KMS-11 (cell line): ENCODE results near the gene SFXN3.

Experiments used
- H2AFZ ChIP-seq: fragments of 200-600 bp; sonication (generic); 2 replicates; pipeline ENCODE4 v1.6.1; 2016; ENCODE audit warnings: antibody characterized with exemption, mixed run types, low read depth
- H3K27ac ChIP-seq: fragments of 200-600 bp; sonication (generic); 2 replicates; pipeline ENCODE4 v1.6.1; 2016; ENCODE audit warnings: mild to moderate bottlenecking, mixed run types
- H3K27me3 ChIP-seq: fragments of 200-600 bp; sonication (generic); 2 replicates; pipeline ENCODE4 v1.6.1; 2017; ENCODE audit warnings: mild to moderate bottlenecking, low read depth, mixed run types, moderate library complexity; ENCODE audit not compliant: insufficient read depth
- H3K36me3 ChIP-seq: fragments of 200-600 bp; sonication (generic); 2 replicates; pipeline ENCODE4 v1.6.1; 2017; ENCODE audit warnings: mild to moderate bottlenecking, mixed run types; ENCODE audit not compliant: insufficient read depth
- H3K4me1 ChIP-seq: fragments of 200-600 bp; sonication (generic); 2 replicates; pipeline ENCODE4 v1.6.1; 2016; ENCODE audit warnings: mild to moderate bottlenecking, low read depth, mixed run types; ENCODE audit not compliant: poor library complexity, severe bottlenecking
- H3K4me2 ChIP-seq: fragments of 200-600 bp; sonication (generic); 2 replicates; pipeline ENCODE4 v1.7.0; 2016; ENCODE audit warnings: mild to moderate bottlenecking, mixed run types
- H3K4me3 ChIP-seq: fragments of 200-600 bp; sonication (generic); IDR thresholded peaks from 2 replicates; pipeline ENCODE4 v1.6.1; 2017; ENCODE audit warnings: low read depth, low read length, mixed read lengths; ENCODE audit not compliant: insufficient read depth
- H3K79me2 ChIP-seq: fragments of 200-600 bp; sonication (generic); 2 replicates; pipeline ENCODE4 v1.6.1; 2016; ENCODE audit warnings: low read depth, mixed run types; ENCODE audit not compliant: insufficient read depth
- H3K9ac ChIP-seq: fragments of 200-600 bp; sonication (generic); 2 replicates; pipeline ENCODE4 v1.6.1; 2016; ENCODE audit warnings: mild to moderate bottlenecking, mixed run types
- H4K20me1 ChIP-seq: fragments of 200-600 bp; sonication (generic); 2 replicates; pipeline ENCODE4 v1.6.1; 2016; ENCODE audit warnings: mild to moderate bottlenecking, mixed run types; ENCODE audit not compliant: insufficient read depth
- TF ChIP-seq, protein P1 (sequence below): fragments of 200-600 bp; sonication (generic); conservative IDR thresholded peaks from 2 replicates; pipeline ENCODE4 v1.6.1; 2017; ENCODE audit warnings: low read depth, mild to moderate bottlenecking, antibody characterized with exemption, low read length, moderate library complexity, mixed read lengths

SFXN3 gene

DNA sequence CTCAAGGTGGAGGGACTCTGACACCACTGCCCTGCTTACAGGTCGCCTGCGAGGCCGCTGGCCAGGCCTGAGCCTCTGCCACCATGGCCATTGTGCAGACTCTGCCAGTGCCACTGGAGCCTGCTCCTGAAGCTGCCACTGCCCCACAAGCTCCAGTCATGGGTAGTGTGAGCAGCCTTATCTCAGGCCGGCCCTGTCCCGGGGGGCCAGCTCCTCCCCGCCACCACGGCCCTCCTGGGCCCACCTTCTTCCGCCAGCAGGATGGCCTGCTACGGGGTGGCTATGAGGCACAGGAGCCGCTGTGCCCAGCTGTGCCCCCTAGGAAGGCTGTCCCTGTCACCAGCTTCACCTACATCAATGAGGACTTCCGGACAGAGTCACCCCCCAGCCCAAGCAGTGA is 28.6 kb upstream of the SFXN3 start:
- peaks cover 16% of the 10 kb centered on the region for H3K4me1 ChIP-seq
- H3K36me3 ChIP-seq = no peaks in the 10 kb centered on the region
- TF ChIP-seq, protein P1, sequence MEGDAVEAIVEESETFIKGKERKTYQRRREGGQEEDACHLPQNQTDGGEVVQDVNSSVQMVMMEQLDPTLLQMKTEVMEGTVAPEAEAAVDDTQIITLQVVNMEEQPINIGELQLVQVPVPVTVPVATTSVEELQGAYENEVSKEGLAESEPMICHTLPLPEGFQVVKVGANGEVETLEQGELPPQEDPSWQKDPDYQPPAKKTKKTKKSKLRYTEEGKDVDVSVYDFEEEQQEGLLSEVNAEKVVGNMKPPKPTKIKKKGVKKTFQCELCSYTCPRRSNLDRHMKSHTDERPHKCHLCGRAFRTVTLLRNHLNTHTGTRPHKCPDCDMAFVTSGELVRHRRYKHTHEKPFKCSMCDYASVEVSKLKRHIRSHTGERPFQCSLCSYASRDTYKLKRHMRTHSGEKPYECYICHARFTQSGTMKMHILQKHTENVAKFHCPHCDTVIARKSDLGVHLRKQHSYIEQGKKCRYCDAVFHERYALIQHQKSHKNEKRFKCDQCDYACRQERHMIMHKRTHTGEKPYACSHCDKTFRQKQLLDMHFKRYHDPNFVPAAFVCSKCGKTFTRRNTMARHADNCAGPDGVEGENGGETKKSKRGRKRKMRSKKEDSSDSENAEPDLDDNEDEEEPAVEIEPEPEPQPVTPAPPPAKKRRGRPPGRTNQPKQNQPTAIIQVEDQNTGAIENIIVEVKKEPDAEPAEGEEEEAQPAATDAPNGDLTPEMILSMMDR = no peak
- H3K4me2 ChIP-seq = no peak overlapping the region
- H3K4me3 ChIP-seq = no peak overlapping the region
- no peak overlapping the region for H2AFZ ChIP-seq
- H3K27ac ChIP-seq = no peak overlapping the region
- no peaks in the 10 kb centered on the region for H3K27me3 ChIP-seq
- no peak overlapping the region for H3K9ac ChIP-seq
- no peaks in the 10 kb centered on the region for H4K20me1 ChIP-seq
- no peaks in the 10 kb centered on the region for H3K79me2 ChIP-seq

DNA sequence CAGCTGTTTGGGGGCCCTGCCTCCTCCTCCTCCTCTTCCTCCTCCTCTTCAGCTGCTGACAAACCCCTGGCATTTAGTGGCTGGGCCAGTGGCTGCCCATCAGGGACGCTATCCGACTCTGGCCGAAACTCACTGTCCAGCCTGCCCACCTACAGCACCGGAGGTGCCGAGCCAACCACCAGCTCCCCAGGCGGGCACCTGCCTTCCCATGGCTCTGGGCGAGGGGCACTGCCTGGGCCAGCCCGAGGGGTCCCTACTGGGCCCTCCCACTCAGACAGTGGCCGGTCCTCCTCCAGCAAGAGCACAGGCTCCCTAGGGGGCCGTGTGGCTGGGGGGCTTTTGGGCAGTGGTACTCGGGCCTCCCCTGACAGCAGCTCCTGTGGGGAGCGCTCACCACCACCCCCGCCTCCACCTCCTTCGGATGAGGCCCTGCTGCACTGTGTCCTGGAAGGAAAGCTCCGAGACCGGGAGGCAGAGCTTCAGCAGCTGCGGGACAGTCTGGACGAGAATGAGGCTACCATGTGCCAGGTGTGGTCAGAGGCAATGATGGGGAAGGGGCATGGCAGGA is 27.3 kb upstream of the SFXN3 start:
- Histone ChIP-seq H3K79me2 (no peaks in the 10 kb centered on the region), H3K36me3 (no peaks in the 10 kb centered on the region), H2AFZ (no peak overlapping the region), H3K4me1 (peaks cover 12% of the 10 kb centered on the region), H3K27ac (no peak overlapping the region), H3K4me2 (no peak overlapping the region), H4K20me1 (no peaks in the 10 kb centered on the region), H3K9ac (no peak overlapping the region), H3K4me3 (no peak overlapping the region), H3K27me3 (no peaks in the 10 kb centered on the region)
- TF ChIP-seq, protein P1 = no peak

DNA sequence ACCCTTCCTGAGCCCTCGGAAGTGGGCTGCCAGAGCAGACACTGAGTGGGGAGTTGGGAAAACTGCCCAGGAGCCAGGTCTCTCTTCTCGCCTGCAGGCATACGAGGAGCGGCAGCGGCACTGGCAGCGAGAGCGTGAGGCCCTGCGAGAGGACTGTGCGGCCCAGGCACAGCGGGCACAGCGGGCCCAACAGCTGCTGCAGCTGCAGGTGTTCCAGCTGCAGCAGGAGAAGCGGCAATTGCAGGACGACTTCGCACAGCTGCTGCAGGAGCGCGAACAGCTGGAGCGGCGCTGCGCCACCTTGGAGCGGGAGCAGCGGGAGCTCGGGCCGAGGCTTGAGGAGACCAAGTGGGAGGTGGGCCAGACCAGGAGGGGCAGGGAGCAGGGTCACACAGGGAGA is 25.7 kb upstream of the SFXN3 start:
- Histone ChIP-seq H3K9ac (no peak overlapping the region), H2AFZ (no peak overlapping the region), H3K27ac (no peak overlapping the region), H3K4me2 (no peak overlapping the region), H4K20me1 (no peaks in the 10 kb centered on the region), H3K4me3 (no peak overlapping the region), H3K27me3 (no peaks in the 10 kb centered on the region), H3K79me2 (no peaks in the 10 kb centered on the region), H3K36me3 (no peaks in the 10 kb centered on the region), H3K4me1 (peaks cover 6% of the 10 kb centered on the region)
- TF ChIP-seq, protein P1 = no peak

DNA sequence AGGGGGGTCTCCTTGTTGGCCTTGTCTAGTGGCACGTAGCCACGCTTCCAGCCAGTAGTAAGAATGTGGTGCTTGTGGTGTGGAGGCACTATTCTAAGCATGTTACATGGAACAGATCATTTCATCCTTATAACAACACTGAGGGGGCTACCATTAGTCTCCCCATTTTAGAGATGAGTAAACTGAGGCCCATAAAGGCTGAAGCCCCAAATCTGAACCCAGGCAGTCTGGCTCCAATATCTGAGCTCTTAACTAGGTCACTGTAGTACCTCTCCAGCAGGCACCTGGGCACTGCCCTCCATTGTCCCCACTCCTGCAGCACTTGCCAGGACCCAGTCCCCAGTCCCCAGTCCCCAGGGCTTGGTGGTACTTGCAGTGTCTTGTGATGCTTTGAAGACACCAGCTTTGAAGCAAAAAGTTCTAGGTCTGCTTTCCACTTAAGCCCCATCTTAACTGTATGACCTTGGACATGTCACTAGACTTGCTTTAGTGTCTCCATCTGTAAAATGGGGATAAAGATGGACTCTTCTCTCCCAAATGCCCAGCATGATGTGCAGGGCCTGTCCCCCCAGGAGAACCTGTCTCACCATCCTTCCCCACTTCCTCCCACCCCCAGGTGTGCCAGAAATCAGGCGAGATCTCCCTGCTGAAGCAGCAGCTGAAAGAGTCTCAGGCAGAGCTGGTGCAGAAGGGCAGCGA is 25.0 kb upstream of the SFXN3 start:
- no peaks in the 10 kb centered on the region for H4K20me1 ChIP-seq

More for the DNA sequence above, 25.0 kb upstream of the SFXN3 start:
- Histone ChIP-seq H2AFZ (no peak overlapping the region), H3K4me1 (peaks cover 6% of the 10 kb centered on the region), H3K27me3 (no peaks in the 10 kb centered on the region), H3K36me3 (no peaks in the 10 kb centered on the region), H3K79me2 (no peaks in the 10 kb centered on the region), H3K4me3 (no peak overlapping the region), H3K9ac (no peak overlapping the region), H3K27ac (no peak overlapping the region), H3K4me2 (no peak overlapping the region)
- TF ChIP-seq, protein P1 = no peak
